Panc1 (cell line): ENCODE data around the gene KIAA0232. TPM values are rescaled to one million over a fixed set of nuclear protein-coding genes. Genes with fewer than 3 reads are reported as not detected.

Experiments
- ATAC-seq: fragments of 200-7000 bp; cut with Tn5 transposase; 2 replicates; pipeline ENCODE4 v1.9.1; 2020; ENCODE audit warnings: mild to moderate bottlenecking, moderate library complexity
- BruUV-seq: library from RNA; stranded (reverse); fragments of 400-500 nt; replicated peaks from 2 replicates; lab custom pipeline; 2021; lab: Mats Ljungman, UMichigan
- CTCF ChIA-PET: fragments of 300-600 bp; sonication (Branson Sonifier 250); formaldehyde crosslinking; loops from one replicate; lab custom pipeline; 2022; ENCODE audit warnings: antibody characterized with exemption; lab: Charles Lee
- POLR2A ChIA-PET: fragments of 300-600 bp; sonication (Branson Sonifier 250); formaldehyde crosslinking; loops from one replicate; lab custom pipeline; 2022; ENCODE audit warnings: antibody characterized with exemption; lab: Charles Lee
- DNase-seq: peaks from one replicate; pipeline ENCODE4 v3.0.0-alpha.2; 2010; ENCODE audit warnings: low read depth, low spot score
- H3K27ac ChIP-seq: 2 replicates; pipeline ENCODE4 v1.5.1; 2011; ENCODE audit warnings: mild to moderate bottlenecking, low read length, inconsistent platforms
- H3K27me3 ChIP-seq: fragments of 200-500 bp; sonication (Bioruptor generic); 2 replicates; pipeline ENCODE4 v1.6.0; 2014; ENCODE audit warnings: low read length, inconsistent platforms; ENCODE audit not compliant: control insufficient read depth, insufficient read depth
- H3K36me3 ChIP-seq: fragments of 200-500 bp; sonication (Bioruptor generic); 2 replicates; pipeline ENCODE4 v1.5.1; 2014; ENCODE audit warnings: inconsistent platforms, mild to moderate bottlenecking, low read length, moderate library complexity; ENCODE audit not compliant: control insufficient read depth, insufficient read depth
- H3K4me1 ChIP-seq: 2 replicates; pipeline ENCODE4 v1.5.1; 2011; ENCODE audit warnings: inconsistent platforms, mild to moderate bottlenecking, low read length, moderate library complexity; ENCODE audit not compliant: control insufficient read depth, insufficient read depth
- H3K4me3 ChIP-seq, 2 experiments: 2 replicates each; pipeline ENCODE4 v1.5.1; 2011 to 2012; ENCODE audit warnings: low read depth in 2 of 2, low read length in 2 of 2, mild to moderate bottlenecking in 2 of 2, inconsistent platforms in 1 of 2, moderate library complexity in 1 of 2
- H3K9me3 ChIP-seq: fragments of 200-500 bp; sonication (Bioruptor generic); 2 replicates; pipeline ENCODE4 v1.5.1; 2014; ENCODE audit warnings: low read depth, mild to moderate bottlenecking, inconsistent platforms, low read length, moderate library complexity; ENCODE audit not compliant: control insufficient read depth, insufficient read depth
- POLR2AphosphoS5 ChIP-seq: IDR thresholded peaks from 2 replicates; pipeline ENCODE4 v1.6.1; 2012; ENCODE audit warnings: mild to moderate bottlenecking, low read depth, low read length, moderate library complexity
- SIN3A ChIP-seq: IDR thresholded peaks from 2 replicates; pipeline ENCODE4 v1.6.1; 2012; ENCODE audit warnings: low read depth, mild to moderate bottlenecking, low read length, moderate library complexity, borderline replicate concordance; ENCODE audit not compliant: insufficient read depth
- TCF7L2 ChIP-seq: IDR thresholded peaks from 2 replicates; pipeline ENCODE4 v1.6.1; 2011; ENCODE audit warnings: mild to moderate bottlenecking, low read depth, low read length, inconsistent platforms
- in situ Hi-C: cut with HindIII; loops from 2 replicates; pipeline ENCODE4 v1.10.0; 2016; ENCODE audit warnings: low sequenced_read_pairs, low pct_unique_long_range_greater_than_20kb
- intact Hi-C: fragments of 100-400 bp; cut with micrococcal nuclease; formaldehyde crosslinking; loops from one replicate; pipeline ENCODE4 v1.10.0; 2022; ENCODE audit not compliant: unreplicated experiment
- total RNA-seq: library from RNA; stranded (reverse); gene quantifications from one replicate; pipeline ENCODE4 v1.2.1, GENCODE V29; 2021; ENCODE audit not compliant: unreplicated experiment
- TF ChIP-seq, protein P1 (sequence below), 2 experiments: IDR thresholded peaks; 2 replicates each; pipeline ENCODE4 v1.6.1; 2011 to 2012; ENCODE audit warnings: low read depth in 2 of 2, control low read depth in 1 of 2, low read length in 1 of 2, mild to moderate bottlenecking in 1 of 2, moderate library complexity in 1 of 2; ENCODE audit not compliant: insufficient read depth in 1 of 2
- TF ChIP-seq, protein P2 (sequence below): fragments of 450-650 bp; IDR thresholded peaks from 2 replicates; pipeline ENCODE4 v1.5.1; 2017; ENCODE audit warnings: mild to moderate bottlenecking

The KIAA0232 gene
- total RNA-seq, 1 experiment from 2014 or later = 20.2 TPM

DNA sequence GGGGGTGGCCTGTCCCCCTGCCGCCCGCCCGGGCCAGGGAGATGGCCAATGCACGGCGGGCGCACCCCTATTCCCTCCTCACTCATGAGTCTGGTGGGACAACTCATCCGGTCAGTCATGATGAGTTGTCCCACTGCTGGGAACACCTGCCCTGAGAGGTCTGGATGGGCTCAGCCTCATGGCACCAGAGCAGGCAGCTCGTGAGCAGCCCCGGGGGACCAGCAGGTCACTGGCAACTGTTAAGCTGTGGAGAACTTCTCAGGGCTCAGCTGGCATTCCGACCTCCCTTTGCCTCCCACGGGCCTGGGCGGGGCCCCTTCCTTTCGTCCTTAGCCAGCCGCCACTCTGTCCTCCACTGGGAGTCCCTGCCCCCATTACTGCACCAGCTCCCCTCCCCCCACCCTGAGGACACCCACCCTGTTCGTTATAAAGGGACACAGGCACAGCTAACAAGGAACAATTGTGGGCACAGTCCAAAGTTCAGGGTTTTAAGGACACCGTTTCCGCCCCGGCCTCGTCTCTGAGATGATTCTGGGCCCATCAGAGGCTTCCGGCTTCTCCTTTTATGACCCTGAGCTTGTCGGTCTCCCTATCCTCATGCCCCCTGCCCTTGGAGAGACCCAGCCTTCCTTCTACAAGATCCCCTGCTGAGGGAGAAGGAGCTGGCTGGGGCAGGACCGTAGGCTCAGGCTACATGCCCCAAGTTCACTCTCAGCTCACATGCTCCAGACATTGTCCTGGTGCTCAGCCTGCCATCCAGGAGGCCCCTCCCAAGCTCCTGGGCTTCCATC is 14.6 kb upstream of the KIAA0232 start:
- intact Hi-C loops = no loop called here
- ChIA-PET POLR2A (no interaction called here), CTCF (no interaction called here)
- peaks cover 22% of the 10 kb centered on the region for H3K4me1 ChIP-seq
- in situ Hi-C loops = no loop called here
- TF ChIP-seq, protein P1, sequence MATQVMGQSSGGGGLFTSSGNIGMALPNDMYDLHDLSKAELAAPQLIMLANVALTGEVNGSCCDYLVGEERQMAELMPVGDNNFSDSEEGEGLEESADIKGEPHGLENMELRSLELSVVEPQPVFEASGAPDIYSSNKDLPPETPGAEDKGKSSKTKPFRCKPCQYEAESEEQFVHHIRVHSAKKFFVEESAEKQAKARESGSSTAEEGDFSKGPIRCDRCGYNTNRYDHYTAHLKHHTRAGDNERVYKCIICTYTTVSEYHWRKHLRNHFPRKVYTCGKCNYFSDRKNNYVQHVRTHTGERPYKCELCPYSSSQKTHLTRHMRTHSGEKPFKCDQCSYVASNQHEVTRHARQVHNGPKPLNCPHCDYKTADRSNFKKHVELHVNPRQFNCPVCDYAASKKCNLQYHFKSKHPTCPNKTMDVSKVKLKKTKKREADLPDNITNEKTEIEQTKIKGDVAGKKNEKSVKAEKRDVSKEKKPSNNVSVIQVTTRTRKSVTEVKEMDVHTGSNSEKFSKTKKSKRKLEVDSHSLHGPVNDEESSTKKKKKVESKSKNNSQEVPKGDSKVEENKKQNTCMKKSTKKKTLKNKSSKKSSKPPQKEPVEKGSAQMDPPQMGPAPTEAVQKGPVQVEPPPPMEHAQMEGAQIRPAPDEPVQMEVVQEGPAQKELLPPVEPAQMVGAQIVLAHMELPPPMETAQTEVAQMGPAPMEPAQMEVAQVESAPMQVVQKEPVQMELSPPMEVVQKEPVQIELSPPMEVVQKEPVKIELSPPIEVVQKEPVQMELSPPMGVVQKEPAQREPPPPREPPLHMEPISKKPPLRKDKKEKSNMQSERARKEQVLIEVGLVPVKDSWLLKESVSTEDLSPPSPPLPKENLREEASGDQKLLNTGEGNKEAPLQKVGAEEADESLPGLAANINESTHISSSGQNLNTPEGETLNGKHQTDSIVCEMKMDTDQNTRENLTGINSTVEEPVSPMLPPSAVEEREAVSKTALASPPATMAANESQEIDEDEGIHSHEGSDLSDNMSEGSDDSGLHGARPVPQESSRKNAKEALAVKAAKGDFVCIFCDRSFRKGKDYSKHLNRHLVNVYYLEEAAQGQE (IDR thresholded peaks at IDR 0.05; ENCODE audit: insufficient read depth in 1 of 2, low read depth in 2 of 2, low read length in 1 of 2) = no peak
- DNase-seq (no peak), ATAC-seq (peak; percentile 27; the same call in 1 of the 2 replicates)
- no peak overlapping the region for H3K4me3 ChIP-seq
- H3K27ac ChIP-seq = 0 out of 2 replicates have a peak overlapping the region, but pooled peaks have one; percentile 51
- BruUV-seq = no TSS peak
- no peaks in the 10 kb centered on the region for H3K9me3 ChIP-seq
- H3K36me3 ChIP-seq = no peaks in the 10 kb centered on the region
- H3K27me3 ChIP-seq = no peaks in the 10 kb centered on the region

DNA sequence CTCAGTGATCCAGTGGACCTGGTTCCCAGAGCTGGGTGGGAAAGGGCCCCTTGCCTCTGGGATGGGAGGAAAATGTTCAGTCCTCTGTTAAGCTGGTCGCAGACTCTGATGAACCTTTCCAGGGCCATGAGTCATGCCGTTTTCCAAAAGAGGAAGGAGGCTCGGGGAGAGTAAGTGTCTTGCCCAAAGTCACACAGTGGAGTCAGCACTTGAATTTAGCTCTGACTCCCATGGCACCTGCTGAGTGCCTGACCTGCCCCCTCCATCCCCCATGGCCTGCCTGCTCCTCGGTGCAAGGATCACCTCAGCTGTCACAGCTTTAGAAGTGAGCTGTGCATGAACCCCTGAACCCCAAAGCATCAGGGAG is 14.0 kb upstream of the KIAA0232 start:
- ChIA-PET POLR2A (no interaction called here), CTCF (interaction anchor here (0.6 kb wide), 1 partner anchor 103 kb away, joined by 4 read pairs; no protein-coding TSS in a partner anchor)
- no peak overlapping the region for H3K4me3 ChIP-seq
- intact Hi-C loops (no loop called here), in situ Hi-C loops (no loop called here)
- no peaks in the 10 kb centered on the region for H3K36me3 ChIP-seq
- 0 out of 2 replicates have a peak overlapping the region, but pooled peaks have one; percentile 51 for H3K27ac ChIP-seq
- no peaks in the 10 kb centered on the region for H3K27me3 ChIP-seq
- TF ChIP-seq, protein P1 (IDR thresholded peaks at IDR 0.05; ENCODE audit: insufficient read depth in 1 of 2, low read depth in 2 of 2, low read length in 1 of 2) = no peak
- TF ChIP-seq POLR2AphosphoS5 (no peak), SIN3A (no peak), TCF7L2 (no peak)
- TF ChIP-seq, protein P2, sequence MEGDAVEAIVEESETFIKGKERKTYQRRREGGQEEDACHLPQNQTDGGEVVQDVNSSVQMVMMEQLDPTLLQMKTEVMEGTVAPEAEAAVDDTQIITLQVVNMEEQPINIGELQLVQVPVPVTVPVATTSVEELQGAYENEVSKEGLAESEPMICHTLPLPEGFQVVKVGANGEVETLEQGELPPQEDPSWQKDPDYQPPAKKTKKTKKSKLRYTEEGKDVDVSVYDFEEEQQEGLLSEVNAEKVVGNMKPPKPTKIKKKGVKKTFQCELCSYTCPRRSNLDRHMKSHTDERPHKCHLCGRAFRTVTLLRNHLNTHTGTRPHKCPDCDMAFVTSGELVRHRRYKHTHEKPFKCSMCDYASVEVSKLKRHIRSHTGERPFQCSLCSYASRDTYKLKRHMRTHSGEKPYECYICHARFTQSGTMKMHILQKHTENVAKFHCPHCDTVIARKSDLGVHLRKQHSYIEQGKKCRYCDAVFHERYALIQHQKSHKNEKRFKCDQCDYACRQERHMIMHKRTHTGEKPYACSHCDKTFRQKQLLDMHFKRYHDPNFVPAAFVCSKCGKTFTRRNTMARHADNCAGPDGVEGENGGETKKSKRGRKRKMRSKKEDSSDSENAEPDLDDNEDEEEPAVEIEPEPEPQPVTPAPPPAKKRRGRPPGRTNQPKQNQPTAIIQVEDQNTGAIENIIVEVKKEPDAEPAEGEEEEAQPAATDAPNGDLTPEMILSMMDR = no peak
- no peak for ATAC-seq
- peaks cover 23% of the 10 kb centered on the region for H3K4me1 ChIP-seq
- BruUV-seq = no TSS peak
- H3K9me3 ChIP-seq = no peaks in the 10 kb centered on the region
- DNase-seq = no peak
